Stimulated activated CD4-positive, alpha-beta T cell treated with anti-CD3 and anti-CD28 coated beads, Interleukin-4, amount 100 ng/mL, for 48 hours (primary cell): ENCODE measurements around the gene CYP20A1.
"Not testable (repeated sequence)": the region's sequence is repeated elsewhere in the genome, so short reads cannot be mapped to it uniquely, and the experiment has no call there.

Experiments used
- DNase-seq, 2 donors: peaks; one replicate each; pipeline ENCODE4 v3.0.0-alpha.2; 2020; ENCODE audit warnings: low read depth in 2 of 2

CYP20A1 gene, protein sequence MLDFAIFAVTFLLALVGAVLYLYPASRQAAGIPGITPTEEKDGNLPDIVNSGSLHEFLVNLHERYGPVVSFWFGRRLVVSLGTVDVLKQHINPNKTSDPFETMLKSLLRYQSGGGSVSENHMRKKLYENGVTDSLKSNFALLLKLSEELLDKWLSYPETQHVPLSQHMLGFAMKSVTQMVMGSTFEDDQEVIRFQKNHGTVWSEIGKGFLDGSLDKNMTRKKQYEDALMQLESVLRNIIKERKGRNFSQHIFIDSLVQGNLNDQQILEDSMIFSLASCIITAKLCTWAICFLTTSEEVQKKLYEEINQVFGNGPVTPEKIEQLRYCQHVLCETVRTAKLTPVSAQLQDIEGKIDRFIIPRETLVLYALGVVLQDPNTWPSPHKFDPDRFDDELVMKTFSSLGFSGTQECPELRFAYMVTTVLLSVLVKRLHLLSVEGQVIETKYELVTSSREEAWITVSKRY

GRCh38 chr2:203238704-203239526 lies at the start of gene CYP20A1:
CYP20A1 (plus strand) TSS chr2:203239018; CDS start chr2:203239063, 45 bp downstream.
- DNase-seq = peak; percentile 95 to 97

DNA sequence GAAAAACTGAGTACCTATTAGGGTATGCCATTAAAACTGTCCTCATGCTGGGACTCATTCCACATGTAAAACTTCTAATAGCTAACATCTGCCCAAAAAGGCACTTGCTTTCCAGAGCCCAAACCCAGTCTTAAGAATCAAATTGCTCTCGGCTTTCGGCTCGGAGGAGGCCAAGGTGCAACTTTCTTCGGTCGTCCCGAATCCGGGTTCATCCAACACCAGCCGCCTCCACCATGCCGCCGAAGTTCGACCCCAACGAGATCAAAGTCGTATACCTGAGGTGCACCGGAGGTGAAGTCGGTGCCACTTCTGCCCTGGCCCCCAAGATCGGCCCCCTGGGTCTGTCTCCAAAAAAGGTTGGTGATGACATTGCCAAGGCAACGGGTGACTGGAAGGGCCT lies 48.3 kb upstream of the CYP20A1 start:
- DNase-seq = not testable (repeated sequence)

- not testable (repeated sequence) for DNase-seq
Observed at GRCh38 chr2:203191026-203191425, 47.8 kb upstream of the CYP20A1 start.

GRCh38 chr2:203191961-203192360 lies 46.9 kb upstream of the CYP20A1 start:
- DNase-seq = no peak

GRCh38 chr2:203195331-203196036 lies 43.3 kb upstream of the CYP20A1 start:
- no peak for DNase-seq

DNA sequence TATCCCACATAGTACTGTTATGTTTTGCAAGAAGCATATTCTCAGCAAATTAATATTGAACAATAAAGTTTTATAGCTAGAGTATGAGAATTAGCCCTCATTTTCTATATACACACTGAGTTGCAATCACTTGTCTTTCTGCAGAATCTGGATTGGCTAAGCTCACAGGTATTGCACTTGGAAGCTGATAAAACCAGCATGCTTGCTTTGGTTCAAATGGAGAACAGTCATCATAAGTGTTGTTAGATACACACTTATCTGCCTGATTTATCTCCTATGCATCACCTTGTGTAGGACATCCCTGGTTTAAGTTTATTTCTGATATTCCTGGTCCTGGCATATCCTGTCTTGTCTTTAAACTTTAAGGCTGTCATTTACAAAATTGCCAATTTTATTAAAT lies 38.0 kb upstream of the CYP20A1 start:
- DNase-seq = no peak

- no peak for DNase-seq
Observed at GRCh38 chr2:203201426-203201825, 37.4 kb upstream of the CYP20A1 start.

GRCh38 chr2:203209538-203209937 lies 29.3 kb upstream of the CYP20A1 start:
- DNase-seq = no peak

DNA sequence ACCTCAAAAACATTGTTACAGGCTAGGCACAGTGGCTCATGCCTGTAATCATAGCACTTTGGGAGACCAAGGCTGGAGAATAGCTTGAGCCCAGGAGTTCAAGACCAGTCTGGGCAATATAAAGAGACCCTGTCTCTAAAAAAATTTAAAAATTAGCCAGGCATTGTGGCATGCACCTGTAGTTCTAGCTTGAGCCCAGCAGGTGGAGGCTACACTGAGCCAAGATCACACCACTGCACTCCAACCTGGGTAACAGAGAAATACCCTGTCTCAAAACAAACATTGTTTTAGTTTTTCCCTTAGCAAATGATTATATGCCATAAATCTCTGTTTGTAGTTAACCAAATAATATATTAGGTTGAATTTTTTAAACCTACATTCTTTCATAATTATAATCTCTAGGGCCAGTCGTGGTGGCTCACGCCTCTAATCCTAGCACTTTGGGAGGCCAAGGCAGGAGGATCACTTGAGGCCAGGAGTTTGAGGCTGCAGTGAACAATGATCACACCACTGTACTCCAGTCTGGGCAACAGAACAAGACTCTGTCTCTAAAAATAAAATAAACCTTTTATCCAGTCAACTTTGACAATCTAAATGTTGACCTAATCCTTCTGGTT lies 13.3 kb upstream of the CYP20A1 start:
- peak in 1 of 2 donors; percentile 15 for DNase-seq

DNA sequence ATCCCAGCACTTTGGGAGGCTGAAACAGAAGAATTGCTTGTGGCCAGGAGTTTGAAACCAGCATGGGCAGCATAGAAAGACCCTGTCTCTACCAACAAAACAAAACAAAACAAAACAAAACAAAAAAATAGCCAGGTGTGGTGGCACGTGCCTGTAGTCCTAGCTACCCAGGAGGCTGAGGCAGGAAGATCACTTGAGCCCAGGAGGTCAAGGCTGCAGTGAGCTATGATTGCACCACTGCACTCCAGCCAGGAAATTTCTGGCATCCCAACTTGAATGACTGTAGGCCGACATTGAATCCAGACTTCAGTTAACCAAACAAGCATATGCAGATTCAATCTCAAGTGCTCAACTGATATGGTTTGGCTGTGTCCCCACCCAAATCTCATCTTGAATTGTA lies 9.1 kb upstream of the CYP20A1 start:
- not testable (repeated sequence) for DNase-seq

GRCh38 chr2:203237346-203238238 lies 1.2 kb upstream of the CYP20A1 start:
- no peak for DNase-seq

GRCh38 chr2:203238292-203238703 lies 520 bp upstream of the CYP20A1 start:
- DNase-seq = no peak

DNA sequence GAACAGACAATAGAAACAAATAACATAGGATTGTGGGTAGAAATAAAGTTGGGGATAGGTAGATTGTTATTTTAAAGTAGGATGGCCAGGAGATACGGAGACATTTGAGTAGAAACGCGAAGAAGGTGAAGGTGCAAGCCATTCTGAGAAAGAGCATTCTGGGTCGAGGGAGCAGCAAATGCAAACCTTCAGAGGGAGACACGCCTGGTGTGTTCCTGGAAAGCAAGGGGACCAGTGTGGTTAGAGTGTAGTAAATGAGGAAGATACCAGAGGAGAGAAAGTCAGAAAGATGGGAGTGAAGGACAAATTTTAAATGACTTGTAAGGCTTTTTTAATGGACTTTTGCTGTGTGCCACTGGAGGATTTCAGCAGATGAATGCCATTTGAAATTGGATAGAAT lies 1.7 kb downstream of the CYP20A1 start:
- no peak for DNase-seq

GRCh38 chr2:203242518-203242917 lies 3.7 kb downstream of the CYP20A1 start:
- no peak for DNase-seq

GRCh38 chr2:203246646-203247045 lies 7.8 kb downstream of the CYP20A1 start:
- DNase-seq = no peak

DNA sequence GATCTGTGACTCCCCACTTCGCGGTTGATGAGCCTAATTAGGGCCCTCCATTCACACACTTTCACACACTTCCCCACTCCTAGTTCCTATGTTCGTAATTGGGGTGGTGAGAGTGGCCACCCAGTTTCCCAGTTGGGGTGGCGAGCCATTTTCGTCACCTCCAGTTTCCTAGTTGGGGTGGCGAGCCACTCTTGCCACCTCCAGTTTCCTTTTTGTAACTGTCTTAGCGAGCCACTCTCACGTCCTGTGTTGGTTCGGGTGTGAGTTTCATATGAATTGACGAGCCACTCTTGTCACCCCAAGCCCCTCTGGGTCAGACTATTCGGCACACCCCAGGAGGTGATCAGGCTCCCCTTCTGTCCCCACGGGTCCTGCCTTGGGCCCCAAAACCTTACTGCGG lies 14.0 kb downstream of the CYP20A1 start:
- DNase-seq = no peak

- not testable (repeated sequence) for DNase-seq
Observed at GRCh38 chr2:203253422-203254095, 14.7 kb downstream of the CYP20A1 start.

GRCh38 chr2:203261326-203262159 lies 22.7 kb downstream of the CYP20A1 start:
- no peak for DNase-seq

DNA sequence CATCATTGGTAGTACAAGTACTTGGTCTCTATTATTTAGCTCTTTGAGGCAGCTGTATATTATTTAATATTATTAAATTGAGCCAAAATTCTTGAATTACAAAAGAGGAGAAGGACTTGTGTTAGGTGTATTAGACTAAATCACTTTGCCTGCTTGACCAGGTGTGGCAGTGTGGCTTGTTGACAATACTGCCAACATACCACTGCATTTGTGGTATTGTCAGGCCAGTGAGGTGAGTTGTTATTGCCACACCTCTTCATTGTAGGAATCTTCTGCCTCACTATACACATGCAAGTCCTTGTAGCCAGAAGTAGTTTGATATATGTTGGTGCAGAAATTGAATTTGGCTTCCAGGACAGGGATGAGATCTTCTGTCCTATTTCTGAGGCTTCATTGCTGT lies 40.5 kb downstream of the CYP20A1 start:
- DNase-seq = no peak
